GM12878 (cell line): ENCODE measurements around the gene MGAT2. TPM values are rescaled to one million over a fixed set of nuclear protein-coding genes. Genes with fewer than 3 reads are reported as not detected.
A peak's percentile ranks its signal among the peaks of the same experiment; 100 is the strongest.

Experiments used
- CEBPZ ChIP-seq: fragments of 150-350 bp; IDR thresholded peaks from 2 replicates; pipeline ENCODE4 v1.6.1; 2016; ENCODE audit warnings: low read depth, low read length
- EP300 ChIP-seq, 2 experiments: fragments of 150-350 bp in 1 of 2; IDR thresholded peaks; 2 replicates each; pipeline ENCODE4 v1.6.1; 2011 to 2012; ENCODE audit warnings: low read depth in 2 of 2, low read length in 2 of 2, borderline replicate concordance in 1 of 2, improper control_type of control experiment in 1 of 2, inconsistent platforms in 1 of 2; ENCODE audit not compliant: control insufficient read depth in 1 of 2
- ETV6 ChIP-seq, 2 experiments: fragments of 450-650 bp in 1 of 2; IDR thresholded peaks in 1 of 2; conservative IDR thresholded peaks in 1 of 2; 2 replicates each; pipeline ENCODE4 v1.6.1; 2014; ENCODE audit warnings: antibody characterized with exemption in 1 of 2, borderline replicate concordance in 1 of 2, low read depth in 1 of 2, mild to moderate bottlenecking in 1 of 2, moderate library complexity in 1 of 2
- FOS ChIP-seq: IDR thresholded peaks from 3 replicates; pipeline ENCODE4 v1.6.1; 2011; ENCODE audit warnings: borderline replicate concordance; ENCODE audit not compliant: insufficient read length; ENCODE audit errors: extremely low read depth
- IKZF2 ChIP-seq, 2 experiments: fragments of 450-650 bp; IDR thresholded peaks; 2 replicates each; pipeline ENCODE4 v1.6.1; 2017; ENCODE audit warnings: mild to moderate bottlenecking in 2 of 2, moderate library complexity in 2 of 2
- NBN ChIP-seq: fragments of 450-650 bp; IDR thresholded peaks from 2 replicates; pipeline ENCODE4 v1.6.1; 2016
- NFXL1 ChIP-seq: fragments of 450-650 bp; IDR thresholded peaks from 2 replicates; pipeline ENCODE4 v1.6.1; 2017; ENCODE audit warnings: antibody characterized with exemption, mild to moderate bottlenecking, borderline replicate concordance
- NFYA ChIP-seq: IDR thresholded peaks from 2 replicates; pipeline ENCODE4 v1.6.1; 2011; ENCODE audit warnings: low read depth, mild to moderate bottlenecking, low read length, improper control_type of control experiment, borderline replicate concordance
- RBBP5 ChIP-seq: fragments of 200-600 bp; sonication (generic); conservative IDR thresholded peaks from 2 replicates; pipeline ENCODE4 v1.6.1; 2016
- SP1 ChIP-seq: IDR thresholded peaks from one replicate; pipeline ENCODE4 v1.6.1; 2011; ENCODE audit warnings: low read depth, low read length
- SREBF2 ChIP-seq: IDR thresholded peaks from 2 replicates; pipeline ENCODE4 v1.6.1; 2012; ENCODE audit warnings: mild to moderate bottlenecking, low read length
- TCF3 ChIP-seq: IDR thresholded peaks from 2 replicates; pipeline ENCODE4 v1.6.1; 2012; ENCODE audit warnings: low read depth, mild to moderate bottlenecking, low read length, borderline replicate concordance; ENCODE audit not compliant: insufficient read depth
- ZBTB11 ChIP-seq: fragments of 450-650 bp; formaldehyde crosslinking; IDR thresholded peaks from 2 replicates; pipeline ENCODE4 v1.5.0; 2022; ENCODE audit warnings: mild to moderate bottlenecking, missing genetic modification characterization
- ZNF622 ChIP-seq: fragments of 450-650 bp; IDR thresholded peaks from 2 replicates; pipeline ENCODE4 v1.6.1; 2017; ENCODE audit warnings: mild to moderate bottlenecking, inconsistent platforms
- ZNF687 ChIP-seq: fragments of 450-650 bp; IDR thresholded peaks from 2 replicates; pipeline ENCODE4 v1.6.1; 2017; ENCODE audit warnings: mild to moderate bottlenecking, moderate library complexity
- polyA plus RNA-seq, 11 experiments: library from polyadenylated mRNA; depleted of rRNA in 4 of 11; unstranded in 6 of 11; stranded (reverse) in 5 of 11; fragments of >200 nt; fragmentation: Nextera tagmentation in 4 of 11; fragmentation: Illumina TruSeq in 1 of 11; extraction: Ambion mirVana in 4 of 11; extraction: Trizol in 1 of 11; gene quantifications; 1 replicate in 1 of 11; 2 replicates in 10 of 11; pipeline versions ENCODE4 v1.2.1 to v1.2.3, GENCODE V29; 2011 to 2016; ENCODE audit warnings: inconsistent platforms in 2 of 11, missing spikeins in 2 of 11, low read depth in 1 of 11
- total RNA-seq, 4 experiments: library from RNA; depleted of rRNA in 3 of 4; stranded (reverse); fragments of >200 nt in 3 of 4; fragmentation: Illumina TruSeq in 1 of 4; extraction: Trizol in 1 of 4; gene quantifications; 2 replicates each; pipeline versions ENCODE4 v1.2.1 to v1.2.3, GENCODE V29; 2013 to 2021
- TF ChIP-seq, protein P1 (sequence below): fragments of 450-650 bp; IDR thresholded peaks from 2 replicates; pipeline ENCODE4 v1.6.1; 2017; ENCODE audit warnings: low read depth, mild to moderate bottlenecking, moderate library complexity

MGAT2 gene
- total and polyA plus RNA-seq, 10 of the 15 experiments (the other 5 are each of a cell fraction or from before 2014, with no cell fraction given) = 0.03 to 51.8 (median 38.0) TPM; not detected in 1

DNA sequence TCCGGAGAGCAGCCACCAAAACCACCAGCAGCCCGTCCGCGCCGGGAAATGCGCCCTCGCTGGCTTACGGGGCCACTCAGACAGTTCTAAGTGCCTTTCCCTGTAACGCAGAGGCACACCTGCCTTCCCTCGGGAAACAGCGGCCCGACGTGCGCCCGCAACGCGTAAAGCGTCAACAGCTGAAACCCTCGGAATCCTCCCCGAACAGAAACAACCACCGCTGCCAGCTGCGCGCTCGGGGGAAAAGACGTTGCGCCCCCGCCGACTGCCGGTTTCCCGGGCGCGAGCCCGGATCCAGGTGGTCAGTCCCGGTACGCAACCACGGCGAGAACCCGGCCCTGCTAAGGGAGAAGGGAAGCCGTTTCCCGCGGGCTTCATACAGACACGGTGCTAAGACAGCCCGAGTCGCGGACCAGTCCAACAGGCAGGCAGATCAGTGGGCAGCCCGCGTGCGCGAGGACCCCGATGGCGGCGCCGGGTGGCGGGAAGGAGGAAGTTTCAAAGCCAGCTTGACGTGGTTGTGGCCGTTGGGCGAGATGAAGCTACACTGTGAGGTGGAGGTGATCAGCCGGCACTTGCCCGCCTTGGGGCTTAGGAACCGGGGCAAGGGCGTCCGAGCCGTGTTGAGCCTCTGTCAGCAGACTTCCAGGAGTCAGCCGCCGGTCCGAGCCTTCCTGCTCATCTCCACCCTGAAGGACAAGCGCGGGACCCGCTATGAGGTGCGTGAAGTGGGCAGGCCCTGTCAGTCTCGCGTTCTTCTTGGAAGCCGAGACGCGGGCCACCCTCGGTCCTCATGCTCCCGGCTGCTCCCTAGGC lies 21.9 kb upstream of the MGAT2 start, which contains the start of gene LRR1 (continued):
- TF ChIP-seq ZBTB11 (CRISPR knock-in tag) = no peak
- no peak for TF ChIP-seq RBBP5
- TF ChIP-seq ZNF622 = no peak
- no peak for TF ChIP-seq CEBPZ
- TF ChIP-seq NFYA = no peak
- no peak for TF ChIP-seq ETV6 (conservative IDR thresholded peaks at IDR 0.05 in 1 of 2, IDR thresholded peaks at IDR 0.05 in 1 of 2; ENCODE audit: borderline replicate concordance in 1 of 2, low read depth in 1 of 2)
- peak in 1 of 2 experiments; percentile 6; a peak in 1 of 4 replicates for TF ChIP-seq EP300 (IDR thresholded peaks at IDR 0.05; ENCODE audit: borderline replicate concordance in 1 of 2, control insufficient read depth in 1 of 2, low read depth in 2 of 2, low read length in 2 of 2)
- no peak for TF ChIP-seq FOS
- peak; percentile 31 for TF ChIP-seq SP1
- TF ChIP-seq TCF3 = peak; percentile 91
- TF ChIP-seq IKZF2 (IDR thresholded peaks at IDR 0.05) = peak; percentile 58 to 87; a peak in 3 of 4 replicates
- no peak for TF ChIP-seq NFXL1
- TF ChIP-seq, protein P1, sequence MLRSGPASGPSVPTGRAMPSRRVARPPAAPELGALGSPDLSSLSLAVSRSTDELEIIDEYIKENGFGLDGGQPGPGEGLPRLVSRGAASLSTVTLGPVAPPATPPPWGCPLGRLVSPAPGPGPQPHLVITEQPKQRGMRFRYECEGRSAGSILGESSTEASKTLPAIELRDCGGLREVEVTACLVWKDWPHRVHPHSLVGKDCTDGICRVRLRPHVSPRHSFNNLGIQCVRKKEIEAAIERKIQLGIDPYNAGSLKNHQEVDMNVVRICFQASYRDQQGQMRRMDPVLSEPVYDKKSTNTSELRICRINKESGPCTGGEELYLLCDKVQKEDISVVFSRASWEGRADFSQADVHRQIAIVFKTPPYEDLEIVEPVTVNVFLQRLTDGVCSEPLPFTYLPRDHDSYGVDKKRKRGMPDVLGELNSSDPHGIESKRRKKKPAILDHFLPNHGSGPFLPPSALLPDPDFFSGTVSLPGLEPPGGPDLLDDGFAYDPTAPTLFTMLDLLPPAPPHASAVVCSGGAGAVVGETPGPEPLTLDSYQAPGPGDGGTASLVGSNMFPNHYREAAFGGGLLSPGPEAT = peak; percentile 81
- peak; percentile 97 for TF ChIP-seq NBN
- TF ChIP-seq ZNF687 = peak; percentile 53; the same call in 1 of the 2 replicates
- TF ChIP-seq SREBF2 = no peak
